ENCODE results near the gene MAN1C1.

GRCh38 chr1:25607123-25607522 lies 9.5 kb upstream of the MAN1C1 start:
- TF ChIP-seq, protein P1, sequence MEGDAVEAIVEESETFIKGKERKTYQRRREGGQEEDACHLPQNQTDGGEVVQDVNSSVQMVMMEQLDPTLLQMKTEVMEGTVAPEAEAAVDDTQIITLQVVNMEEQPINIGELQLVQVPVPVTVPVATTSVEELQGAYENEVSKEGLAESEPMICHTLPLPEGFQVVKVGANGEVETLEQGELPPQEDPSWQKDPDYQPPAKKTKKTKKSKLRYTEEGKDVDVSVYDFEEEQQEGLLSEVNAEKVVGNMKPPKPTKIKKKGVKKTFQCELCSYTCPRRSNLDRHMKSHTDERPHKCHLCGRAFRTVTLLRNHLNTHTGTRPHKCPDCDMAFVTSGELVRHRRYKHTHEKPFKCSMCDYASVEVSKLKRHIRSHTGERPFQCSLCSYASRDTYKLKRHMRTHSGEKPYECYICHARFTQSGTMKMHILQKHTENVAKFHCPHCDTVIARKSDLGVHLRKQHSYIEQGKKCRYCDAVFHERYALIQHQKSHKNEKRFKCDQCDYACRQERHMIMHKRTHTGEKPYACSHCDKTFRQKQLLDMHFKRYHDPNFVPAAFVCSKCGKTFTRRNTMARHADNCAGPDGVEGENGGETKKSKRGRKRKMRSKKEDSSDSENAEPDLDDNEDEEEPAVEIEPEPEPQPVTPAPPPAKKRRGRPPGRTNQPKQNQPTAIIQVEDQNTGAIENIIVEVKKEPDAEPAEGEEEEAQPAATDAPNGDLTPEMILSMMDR (IDR thresholded peaks at IDR 0.05), result no peak
- no peak for TF ChIP-seq POLR2A (IDR thresholded peaks at IDR 0.05)

All from body of pancreas (tissue), 4 donors.